NCI-H526 (cell line): ENCODE results near the gene CLIC6.

ENCODE experiments used
- DNase-seq, 2 experiments: peaks; one replicate each; lab custom pipeline; 2025; lab: John Stamatoyannopoulos, UW

Gene CLIC6

GRCh38 chr21:34766862-34767261 is 98.1 kb downstream of the CLIC6 start:
- DNase-seq = no peak
